ENCODE data around the gene PPP1R9A.

PPP1R9A gene

GRCh38 chr7:94907026-94907810 is at the start of gene PPP1R9A:
TSS of gene PPP1R9A (plus strand) at chr7:94907594. CDS start at chr7:94910114, 2,520 bp downstream.
- no peak for TF ChIP-seq CTCF (IDR thresholded peaks at IDR 0.05; ENCODE audit: insufficient read depth, low read depth, low read length, missing control alignments)
- no peak within 1 kb of the TSS for H3K4me3 ChIP-seq (ENCODE audit: low read depth, low read length)
- DNase-seq (ENCODE audit: low read depth): no peak

- no peak for DNase-seq (ENCODE audit: low read depth)
- H3K4me3 ChIP-seq (ENCODE audit: low read depth, low read length): no peak overlapping the region
- no peak for TF ChIP-seq CTCF (IDR thresholded peaks at IDR 0.05; ENCODE audit: insufficient read depth, low read depth, low read length, missing control alignments)
Measured at GRCh38 chr7:94871132-94871531, 36.3 kb upstream of the PPP1R9A start.

- no peak for TF ChIP-seq CTCF (IDR thresholded peaks at IDR 0.05; ENCODE audit: insufficient read depth, low read depth, low read length, missing control alignments)
- H3K4me3 ChIP-seq (ENCODE audit: low read depth, low read length): no peak overlapping the region
- DNase-seq (ENCODE audit: low read depth): no peak
Measured at GRCh38 chr7:94873239-94873638, 34.2 kb upstream of the PPP1R9A start.

GRCh38 chr7:94874036-94874785 is 33.2 kb upstream of the PPP1R9A start:
- H3K4me3 ChIP-seq (ENCODE audit: low read depth, low read length): no peak overlapping the region
- DNase-seq (ENCODE audit: low read depth): no peak
- no peak for TF ChIP-seq CTCF (IDR thresholded peaks at IDR 0.05; ENCODE audit: insufficient read depth, low read depth, low read length, missing control alignments)

GRCh38 chr7:94875201-94875600 is 32.2 kb upstream of the PPP1R9A start:
- TF ChIP-seq CTCF (IDR thresholded peaks at IDR 0.05; ENCODE audit: insufficient read depth, low read depth, low read length, missing control alignments): no peak
- DNase-seq (ENCODE audit: low read depth): no peak
- H3K4me3 ChIP-seq (ENCODE audit: low read depth, low read length): no peak overlapping the region

- TF ChIP-seq CTCF (IDR thresholded peaks at IDR 0.05; ENCODE audit: insufficient read depth, low read depth, low read length, missing control alignments): no peak
- no peak overlapping the region for H3K4me3 ChIP-seq (ENCODE audit: low read depth, low read length)
- no peak for DNase-seq (ENCODE audit: low read depth)
Measured at GRCh38 chr7:94877731-94878670, 29.4 kb upstream of the PPP1R9A start.

Measured in GM12865 (cell line).